ENCODE results near the gene XPO5.

Gene XPO5

GRCh38 chr6:43477235-43478007 is 98.4 kb downstream of the XPO5 start, which contains the start of gene TJAP1:
Gene TJAP1 (plus strand): TSS chr6:43477570. CDS start chr6:43499002, 21,432 bp downstream.
- no peak for DNase-seq (ENCODE audit: low read depth, low spot score)
- peak within 1 kb of the TSS; percentile 36 for H3K27ac ChIP-seq

- no peak for DNase-seq (ENCODE audit: low read depth, low spot score)
- peak overlapping the region; percentile 36 for H3K27ac ChIP-seq
Measured at GRCh38 chr6:43476746-43477145, 99.1 kb downstream of the XPO5 start.

GRCh38 chr6:43475516-43475915 is 100.3 kb downstream of the XPO5 start:
- no peak for DNase-seq (ENCODE audit: low read depth, low spot score)

GRCh38 chr6:43472515-43472914 is 103.3 kb downstream of the XPO5 start:
- H3K27ac ChIP-seq, result no peak overlapping the region
- no peak for DNase-seq (ENCODE audit: low read depth, low spot score)

More at GRCh38 chr6:43475516-43475915, 100.3 kb downstream of the XPO5 start:
- no peak overlapping the region for H3K27ac ChIP-seq

All from epithelial cell of prostate (primary cell).